Neural crest cell (in vitro differentiated cells): ENCODE measurements around the gene MMP24. TPM values are rescaled to one million over a fixed set of nuclear protein-coding genes. Genes with fewer than 3 reads are reported as not detected.

Source experiments
- DNase-seq: peaks from one replicate; pipeline ENCODE4 v3.0.0; 2021; ENCODE audit warnings: low read depth, mixed read lengths, low spot score
- H3K27ac Mint-ChIP-seq: one replicate; pipeline ENCODE4 v1.8.0; 2021; ENCODE audit warnings: mild to moderate bottlenecking, mixed read lengths; ENCODE audit not compliant: unreplicated experiment
- H3K27me3 Mint-ChIP-seq: 2 replicates; pipeline ENCODE4 v1.8.0; 2021; ENCODE audit warnings: low read depth, mild to moderate bottlenecking, mixed read lengths
- H3K36me3 Mint-ChIP-seq: 2 replicates; pipeline ENCODE4 v1.8.0; 2021; ENCODE audit warnings: low read depth, mild to moderate bottlenecking, mixed read lengths
- H3K4me1 Mint-ChIP-seq: 2 replicates; pipeline ENCODE4 v1.8.0; 2021; ENCODE audit warnings: mixed read lengths
- H3K4me3 Mint-ChIP-seq: one replicate; pipeline ENCODE4 v1.8.0; 2021; ENCODE audit warnings: mild to moderate bottlenecking, mixed read lengths
- H3K9me3 Mint-ChIP-seq: 2 replicates; pipeline ENCODE4 v1.8.0; 2021; ENCODE audit warnings: mixed read lengths
- CTCF ChIP-seq: fragments of 200-600 bp; sonication (generic); conservative IDR thresholded peaks from 2 replicates; pipeline ENCODE4 v1.5.0; 2021; ENCODE audit warnings: antibody characterized with exemption, mild to moderate bottlenecking
- total RNA-seq: library from RNA; stranded (reverse); gene quantifications from 2 replicates; pipeline ENCODE4 v1.2.1, GENCODE V29; 2021

Gene MMP24
- total RNA-seq, 1 donor from 2014 or later = 2.9 TPM

- Mint-ChIP-seq H3K27me3 (peaks cover 26% of the 10 kb centered on the region), H3K4me1 (no peaks in the 10 kb centered on the region), H3K4me3 (no peak overlapping the region), H3K9me3 (no peaks in the 10 kb centered on the region), H3K27ac (no peak overlapping the region), H3K36me3 (no peaks in the 10 kb centered on the region)
- TF ChIP-seq CTCF = no peak
- no peak for DNase-seq
These were observed 11.2 kb upstream of the MMP24 start for GRCh38 chr20:35215066-35215956.

- no peak for TF ChIP-seq CTCF
- H3K27me3 Mint-ChIP-seq = peaks cover 29% of the 10 kb centered on the region
- no peaks in the 10 kb centered on the region for H3K36me3 Mint-ChIP-seq
- DNase-seq = no peak
- H3K4me1 Mint-ChIP-seq = no peaks in the 10 kb centered on the region
- no peak overlapping the region for H3K27ac Mint-ChIP-seq
- H3K9me3 Mint-ChIP-seq = no peaks in the 10 kb centered on the region
- H3K4me3 Mint-ChIP-seq = no peak overlapping the region
These were observed 9.9 kb upstream of the MMP24 start for GRCh38 chr20:35216541-35216940.

GRCh38 chr20:35223941-35224340 lies 2.5 kb upstream of the MMP24 start:
- H3K36me3 Mint-ChIP-seq = no peaks in the 10 kb centered on the region
- H3K27ac Mint-ChIP-seq = no peak overlapping the region
- no peak overlapping the region for H3K4me3 Mint-ChIP-seq
- H3K4me1 Mint-ChIP-seq = peaks cover 11% of the 10 kb centered on the region
- TF ChIP-seq CTCF = no peak
- peaks cover 66% of the 10 kb centered on the region for H3K27me3 Mint-ChIP-seq
- no peak for DNase-seq
- H3K9me3 Mint-ChIP-seq = no peaks in the 10 kb centered on the region

- H3K27me3 Mint-ChIP-seq = peaks cover 68% of the 10 kb centered on the region
- no peak overlapping the region for H3K4me3 Mint-ChIP-seq
- no peaks in the 10 kb centered on the region for H3K9me3 Mint-ChIP-seq
- H3K36me3 Mint-ChIP-seq = no peaks in the 10 kb centered on the region
- no peak overlapping the region for H3K27ac Mint-ChIP-seq
- no peak for TF ChIP-seq CTCF
- peaks cover 11% of the 10 kb centered on the region for H3K4me1 Mint-ChIP-seq
- no peak for DNase-seq
These were observed 2.0 kb upstream of the MMP24 start for GRCh38 chr20:35224536-35224935.

GRCh38 chr20:35225319-35226125 lies 968 bp upstream of the MMP24 start:
- DNase-seq = no peak
- no peak for TF ChIP-seq CTCF
- H3K4me3 Mint-ChIP-seq = peak overlapping the region; percentile 80
- H3K9me3 Mint-ChIP-seq = no peaks in the 10 kb centered on the region
- no peaks in the 10 kb centered on the region for H3K36me3 Mint-ChIP-seq
- H3K4me1 Mint-ChIP-seq = peaks cover 11% of the 10 kb centered on the region
- peaks cover 67% of the 10 kb centered on the region for H3K27me3 Mint-ChIP-seq
- no peak overlapping the region for H3K27ac Mint-ChIP-seq
